Gastroesophageal sphincter (tissue), 3 donors: ENCODE data around the gene LRIG1.

Experiments used
- POLR2AphosphoS5 ChIP-seq: sonication (generic); formaldehyde crosslinking; IDR thresholded peaks from one replicate; pipeline ENCODE4 v1.6.1; 2017; ENCODE audit warnings: antibody characterized with exemption
- TF ChIP-seq, protein P1 (sequence below), 4 experiments: fragments of 200-600 bp in 2 of 4; fragments of 450-650 bp in 2 of 4; sonication (generic) in 1 of 4; IDR thresholded peaks; one replicate each; pipeline ENCODE4 v1.5.1; 2017 to 2019; ENCODE audit warnings: antibody characterized with exemption in 4 of 4, mild to moderate bottlenecking in 2 of 4, moderate library complexity in 2 of 4

- TF ChIP-seq, protein P1, sequence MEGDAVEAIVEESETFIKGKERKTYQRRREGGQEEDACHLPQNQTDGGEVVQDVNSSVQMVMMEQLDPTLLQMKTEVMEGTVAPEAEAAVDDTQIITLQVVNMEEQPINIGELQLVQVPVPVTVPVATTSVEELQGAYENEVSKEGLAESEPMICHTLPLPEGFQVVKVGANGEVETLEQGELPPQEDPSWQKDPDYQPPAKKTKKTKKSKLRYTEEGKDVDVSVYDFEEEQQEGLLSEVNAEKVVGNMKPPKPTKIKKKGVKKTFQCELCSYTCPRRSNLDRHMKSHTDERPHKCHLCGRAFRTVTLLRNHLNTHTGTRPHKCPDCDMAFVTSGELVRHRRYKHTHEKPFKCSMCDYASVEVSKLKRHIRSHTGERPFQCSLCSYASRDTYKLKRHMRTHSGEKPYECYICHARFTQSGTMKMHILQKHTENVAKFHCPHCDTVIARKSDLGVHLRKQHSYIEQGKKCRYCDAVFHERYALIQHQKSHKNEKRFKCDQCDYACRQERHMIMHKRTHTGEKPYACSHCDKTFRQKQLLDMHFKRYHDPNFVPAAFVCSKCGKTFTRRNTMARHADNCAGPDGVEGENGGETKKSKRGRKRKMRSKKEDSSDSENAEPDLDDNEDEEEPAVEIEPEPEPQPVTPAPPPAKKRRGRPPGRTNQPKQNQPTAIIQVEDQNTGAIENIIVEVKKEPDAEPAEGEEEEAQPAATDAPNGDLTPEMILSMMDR (IDR thresholded peaks at IDR 0.05) = no peak
- peak; percentile 38 for TF ChIP-seq POLR2AphosphoS5
Measured at GRCh38 chr3:66415867-66416428, 84.9 kb downstream of the LRIG1 start.
